Measurements from ENCODE around the gene CDIP1. TPM values are rescaled to one million over a fixed set of nuclear protein-coding genes. Genes with fewer than 3 reads are reported as not detected.

Gene CDIP1
- total and polyA plus RNA-seq, 8 donors, result 13.6 to 24.4 (median 18.9) TPM

DNA sequence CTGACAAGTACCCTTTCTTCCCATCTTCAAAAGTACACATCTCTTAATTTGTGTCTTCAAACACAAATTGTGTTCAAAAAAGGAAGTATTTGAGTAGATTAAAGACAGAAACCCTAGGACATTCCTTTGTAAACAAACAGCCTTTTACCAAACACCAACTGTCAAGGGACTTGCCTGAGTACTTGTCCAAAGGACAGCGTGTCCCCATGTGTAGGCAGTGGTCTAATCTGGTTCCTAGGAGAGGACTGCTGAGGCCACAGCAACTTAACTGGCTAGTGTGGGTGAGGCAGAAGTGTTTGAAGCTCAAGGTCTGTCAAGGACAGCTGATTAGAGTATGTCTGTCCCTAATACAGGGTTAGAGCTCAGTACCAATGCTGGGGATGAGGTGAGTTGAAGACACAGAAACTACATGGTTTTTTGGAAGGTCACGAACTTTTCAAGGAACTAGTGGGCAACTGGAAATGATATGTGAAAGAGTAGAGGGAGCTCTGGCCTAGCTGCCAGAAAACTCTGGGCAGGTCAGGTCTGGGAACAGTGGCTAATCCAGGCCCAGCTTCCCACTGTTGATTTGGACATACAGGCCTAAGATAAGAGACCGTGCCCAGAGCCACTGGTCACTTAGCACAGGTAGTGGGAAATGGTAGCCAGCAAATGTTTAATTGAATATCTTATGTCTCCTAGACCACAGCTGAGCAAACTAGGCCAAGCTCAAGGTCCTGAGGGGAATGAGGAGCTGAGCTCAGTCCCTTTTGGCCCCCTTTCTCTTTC lies 52.3 kb downstream of the CDIP1 start:
- Histone ChIP-seq H3K27ac (peak overlapping the region; percentile 4 to 68 (median 44)), H3K27me3 (no peaks in the 10 kb centered on the region), H3K4me3 (no peak overlapping the region), H3K36me3 (peaks cover 0 to 3% (median 0%) of the 10 kb centered on the region in 3 donors), H3K4me1 (peaks cover 8 to 39% (median 31%) of the 10 kb centered on the region in 3 donors), H3K9me3 (no peaks in the 10 kb centered on the region)
- no peak for FAIRE-seq
- peak in 2 of 6 donors; percentile 25 to 27 for DNase-seq
- intact Hi-C loops (cut with DNase I), result no loop called here
- ATAC-seq, result peak; percentile 44 to 78 (median 70)
- TF ChIP-seq CTCF (IDR thresholded peaks at IDR 0.05), result no peak
- WGBS, 2 donors, result 47 to 50% methylated on average over 3 of the region's 3 CpGs

- no peaks in the 10 kb centered on the region for H3K27me3 ChIP-seq
- no peak for FAIRE-seq
- no peak overlapping the region for H3K4me3 ChIP-seq
- peaks cover 0 to 3% (median 0%) of the 10 kb centered on the region in 3 donors for H3K36me3 ChIP-seq
- 90 to 94% methylated on average over 1 of the region's 1 CpG for WGBS, 2 donors
- H3K9me3 ChIP-seq, result no peaks in the 10 kb centered on the region
- DNase-seq, result no peak
- intact Hi-C loops (cut with DNase I), result no loop called here
- ATAC-seq, result no peak
- H3K4me1 ChIP-seq, result peaks cover 0 to 28% (median 14%) of the 10 kb centered on the region in 3 donors
- TF ChIP-seq CTCF (IDR thresholded peaks at IDR 0.05), result no peak
- H3K27ac ChIP-seq, result no peak overlapping the region
Observed at GRCh38 chr16:4481963-4482362, 56.6 kb downstream of the CDIP1 start.

DNA sequence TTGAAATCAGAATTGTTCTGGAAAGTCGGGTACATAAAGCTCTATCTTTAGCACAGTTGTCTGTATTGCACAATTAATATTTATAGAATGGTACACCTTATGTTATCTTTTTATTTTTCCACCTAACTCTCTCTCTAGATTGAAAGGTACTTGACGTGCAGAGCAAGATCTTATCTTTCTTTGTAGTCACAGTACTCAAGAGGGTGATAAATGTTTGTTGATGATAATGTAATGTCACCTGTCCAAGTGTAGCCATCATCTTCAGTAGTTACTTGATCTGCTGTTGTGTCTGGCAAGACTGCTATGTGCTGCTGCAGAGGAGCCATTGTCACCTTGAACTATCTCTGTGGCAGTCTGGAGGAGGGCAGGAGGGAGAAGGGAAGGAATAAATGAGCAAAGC lies 57.0 kb downstream of the CDIP1 start:
- peaks cover 0 to 23% (median 14%) of the 10 kb centered on the region in 3 donors for H3K4me1 ChIP-seq
- H3K4me3 ChIP-seq, result no peak overlapping the region
- no peaks in the 10 kb centered on the region for H3K27me3 ChIP-seq
- ATAC-seq (no peak), DNase-seq (no peak), FAIRE-seq (no peak)
- H3K27ac ChIP-seq, result no peak overlapping the region
- H3K9me3 ChIP-seq, result no peaks in the 10 kb centered on the region
- WGBS, 2 donors, result 28 to 31% methylated on average over 2 of the region's 2 CpGs
- no peak for TF ChIP-seq CTCF (IDR thresholded peaks at IDR 0.05)
- peaks cover 0 to 3% (median 0%) of the 10 kb centered on the region in 3 donors for H3K36me3 ChIP-seq
- intact Hi-C loops (cut with DNase I), result no loop called here

GRCh38 chr16:4477966-4478365 lies 60.6 kb downstream of the CDIP1 start:
- Histone ChIP-seq H3K36me3 (no peaks in the 10 kb centered on the region), H3K4me3 (no peak overlapping the region)
- no peak for TF ChIP-seq CTCF (IDR thresholded peaks at IDR 0.05)

More at GRCh38 chr16:4477966-4478365, 60.6 kb downstream of the CDIP1 start:
- DNase-seq, result no peak
- no peak for ATAC-seq
- Histone ChIP-seq H3K27ac (no peak overlapping the region), H3K27me3 (no peaks in the 10 kb centered on the region), H3K9me3 (no peaks in the 10 kb centered on the region), H3K4me1 (peaks cover 0 to 16% (median 5%) of the 10 kb centered on the region in 3 donors)
- no peak for FAIRE-seq
- intact Hi-C loops (cut with DNase I), result no loop called here
- WGBS, 2 donors, result 68 to 76% methylated on average over 2 of the region's 2 CpGs

Measured in pancreas (tissue), 10 donors.